ENCODE results near the gene NT5C3A.

GRCh38 chr7:33108554-33109004, 46.0 kb upstream of the NT5C3A start:
- peak in 1 of 7 experiments; percentile 15 for TF ChIP-seq CTCF (IDR thresholded peaks at IDR 0.05)
- no peak for TF ChIP-seq POLR2A (IDR thresholded peaks at IDR 0.05)

Measured in body of pancreas (tissue), 4 donors.